H1 (cell line): Measurements from ENCODE around the gene RNF166. TPM values are rescaled to one million over a fixed set of nuclear protein-coding genes. Genes with fewer than 3 reads are reported as not detected.

ENCODE experiments used
- CTCF ChIA-PET: fragments of 300-600 bp; sonication (Branson Sonifier 250); formaldehyde crosslinking; loops from one replicate; lab custom pipeline; 2021; ENCODE audit not compliant: partially characterized antibody; lab: Charles Lee
- POLR2A ChIA-PET: fragments of 300-600 bp; sonication (Branson Sonifier 250); formaldehyde crosslinking; loops from one replicate; lab custom pipeline; 2021; ENCODE audit warnings: inconsistent platforms; ENCODE audit not compliant: partially characterized antibody; lab: Charles Lee
- DNase-seq, 2 experiments: peaks; one replicate each; pipeline versions ENCODE4 v3.0.0 to v3.0.0-alpha.2; 2010 to 2022; ENCODE audit warnings: low spot score in 2 of 2, low read depth in 1 of 2, mixed read lengths in 1 of 2
- FAIRE-seq: peaks from 2 replicates; lab custom pipeline; 2011; peaks lifted over from hg19 to GRCh38; lab: Jason Lieb, UNC
- H2AFZ ChIP-seq: 2 replicates; pipeline ENCODE4 v1.8.1; 2012; ENCODE audit warnings: low read length, inconsistent platforms
- H2AK5ac ChIP-seq: 2 replicates; pipeline ENCODE4 v1.6.1; 2013; ENCODE audit warnings: low read depth, low read length
- H2BK120ac ChIP-seq: replicated peaks from 2 replicates; pipeline ENCODE3; 2013; ENCODE audit warnings: low read depth, low read length, inconsistent platforms
- H2BK12ac ChIP-seq: 2 replicates; pipeline ENCODE4 v1.6.1; 2013; ENCODE audit warnings: low read depth, low read length
- H2BK15ac ChIP-seq: 2 replicates; pipeline ENCODE4 v1.6.1; 2013; ENCODE audit warnings: low read length
- H2BK20ac ChIP-seq: 2 replicates; pipeline ENCODE4 v1.6.1; 2013; ENCODE audit warnings: low read length
- H2BK5ac ChIP-seq: 2 replicates; pipeline ENCODE4 v1.6.1; 2013; ENCODE audit warnings: low read depth, low read length
- H3K14ac ChIP-seq: 2 replicates; pipeline ENCODE4 v1.6.1; 2013; ENCODE audit warnings: inconsistent platforms; ENCODE audit not compliant: insufficient read length
- H3K18ac ChIP-seq: 2 replicates; pipeline ENCODE4 v1.6.1; 2013; ENCODE audit warnings: low read length; ENCODE audit errors: extremely low read depth
- H3K23ac ChIP-seq: 2 replicates; pipeline ENCODE4 v1.6.1; 2013; ENCODE audit warnings: inconsistent platforms; ENCODE audit not compliant: insufficient read length
- H3K23me2 ChIP-seq: 2 replicates; pipeline ENCODE4 v1.6.1; 2013; ENCODE audit warnings: low read depth, low read length
- H3K27ac ChIP-seq: 2 replicates; pipeline ENCODE4 v1.6.1; 2011; ENCODE audit warnings: low read depth, low read length, inconsistent platforms
- H3K27me3 ChIP-seq, 4 experiments: replicated peaks in 1 of 4; 1 replicate in 1 of 4; 2 replicates in 3 of 4; pipeline versions ENCODE4 v1.6.1 to v1.8.1; 2011 to 2013; ENCODE audit warnings: low read length in 3 of 4, mild to moderate bottlenecking in 3 of 4, inconsistent platforms in 2 of 4, mixed read lengths in 2 of 4, moderate library complexity in 1 of 4; ENCODE audit not compliant: control insufficient read depth in 3 of 4, insufficient read depth in 3 of 4; ENCODE audit errors: extremely low read depth in 1 of 4
- H3K36me3 ChIP-seq, 4 experiments: 2 replicates each; pipeline versions ENCODE4 v1.6.1 to v1.8.1; 2011 to 2013; ENCODE audit warnings: mild to moderate bottlenecking in 4 of 4, low read length in 3 of 4, moderate library complexity in 2 of 4, control low read depth in 1 of 4, inconsistent platforms in 1 of 4; ENCODE audit not compliant: insufficient read depth in 4 of 4, control insufficient read depth in 2 of 4
- H3K4ac ChIP-seq: replicated peaks from 2 replicates; pipeline ENCODE3; 2013; ENCODE audit warnings: low read length, low read depth, mixed read lengths, inconsistent platforms; ENCODE audit not compliant: insufficient read length
- H3K4me1 ChIP-seq, 4 experiments: replicated peaks in 1 of 4; 1 replicate in 1 of 4; 2 replicates in 3 of 4; pipeline versions ENCODE4 v1.6.1 to v1.8.1; 2011 to 2013; ENCODE audit warnings: low read length in 3 of 4, inconsistent platforms in 2 of 4, mixed read lengths in 1 of 4; ENCODE audit not compliant: insufficient read depth in 4 of 4, control insufficient read depth in 3 of 4
- H3K4me2 ChIP-seq, 2 experiments: 2 replicates each; pipeline versions ENCODE4 v1.6.1 to v1.8.1; 2011 to 2013; ENCODE audit warnings: low read depth in 2 of 2, low read length in 2 of 2, control low read depth in 1 of 2, inconsistent platforms in 1 of 2, mild to moderate bottlenecking in 1 of 2; ENCODE audit not compliant: insufficient read depth in 1 of 2
- H3K4me3 ChIP-seq, 4 experiments: fragments of 200-600, 300-600 bp in 1 of 4; sonication (generic), shearing (Covaris generic), sonication (Bioruptor Twin) in 1 of 4; 2 replicates each; pipeline versions ENCODE4 v1.5.1 to v1.8.1; 2011 to 2016; ENCODE audit warnings: low read length in 4 of 4, low read depth in 3 of 4, control low read depth in 2 of 4, inconsistent platforms in 2 of 4, mild to moderate bottlenecking in 2 of 4, mixed read lengths in 1 of 4, moderate library complexity in 1 of 4; ENCODE audit not compliant: insufficient read depth in 2 of 4; ENCODE audit errors: extremely low read depth in 1 of 4
- H3K56ac ChIP-seq: replicated peaks from 2 replicates; pipeline ENCODE3; 2013; ENCODE audit warnings: low read depth, mild to moderate bottlenecking, mixed read lengths, low read length, inconsistent platforms; ENCODE audit not compliant: insufficient read length
- H3K79me1 ChIP-seq: 2 replicates; pipeline ENCODE4 v1.6.1; 2013; ENCODE audit warnings: low read depth, low read length, control low read depth
- H3K79me2 ChIP-seq, 2 experiments: 2 replicates each; pipeline versions ENCODE4 v1.6.1 to v1.8.1; 2012 to 2013; ENCODE audit warnings: low read length in 2 of 2, mild to moderate bottlenecking in 2 of 2, inconsistent platforms in 1 of 2; ENCODE audit not compliant: insufficient read depth in 2 of 2, control insufficient read depth in 1 of 2
- H3K9ac ChIP-seq, 4 experiments: replicated peaks in 1 of 4; 1 replicate in 1 of 4; 2 replicates in 3 of 4; pipeline versions ENCODE4 v1.6.1 to v1.8.1; 2011 to 2013; ENCODE audit warnings: low read depth in 3 of 4, low read length in 3 of 4, control low read depth in 2 of 4, mild to moderate bottlenecking in 2 of 4, moderate library complexity in 2 of 4, inconsistent platforms in 1 of 4; ENCODE audit errors: extremely low read depth in 1 of 4
- H3K9me3 ChIP-seq, 2 experiments: 2 replicates each; pipeline versions ENCODE4 v1.6.1 to v1.8.1; 2012 to 2013; ENCODE audit warnings: mild to moderate bottlenecking in 2 of 2, moderate library complexity in 2 of 2, control low read depth in 1 of 2, inconsistent platforms in 1 of 2, low read depth in 1 of 2, low read length in 1 of 2, mixed read lengths in 1 of 2; ENCODE audit not compliant: insufficient read depth in 2 of 2
- H4K20me1 ChIP-seq, 2 experiments: replicated peaks in 1 of 2; 2 replicates each; pipeline versions ENCODE3 to v1.8.1; 2011 to 2013; ENCODE audit warnings: inconsistent platforms in 2 of 2, low read length in 2 of 2, mild to moderate bottlenecking in 1 of 2; ENCODE audit not compliant: insufficient read depth in 2 of 2, control insufficient read depth in 1 of 2
- H4K5ac ChIP-seq: 2 replicates; pipeline ENCODE4 v1.6.1; 2013; ENCODE audit warnings: low read length, low read depth, mixed read lengths, inconsistent platforms; ENCODE audit not compliant: insufficient read length
- H4K8ac ChIP-seq: 2 replicates; pipeline ENCODE4 v1.8.0; 2013; ENCODE audit warnings: mild to moderate bottlenecking, moderate library complexity, low read length, inconsistent platforms; ENCODE audit not compliant: insufficient read depth; ENCODE audit errors: extremely low read depth
- H4K91ac ChIP-seq: replicated peaks from 2 replicates; pipeline ENCODE3; 2013; ENCODE audit warnings: low read length, mixed read lengths, inconsistent platforms; ENCODE audit not compliant: insufficient read length
- KDM5A ChIP-seq: fragments of 200-600 bp; IDR thresholded peaks from 2 replicates; pipeline ENCODE4 v1.7.1; 2012; ENCODE audit warnings: mild to moderate bottlenecking, low read length, inconsistent platforms, mixed read lengths
- WGBS, 2 experiments: shearing (Covaris generic) in 1 of 2; methylation state at CpG; one replicate each; pipeline versions ENCODE4 v1.1.6 to v1.1.7; 2013 to 2015; ENCODE audit warnings: low lambda C conversion rate in 2 of 2, mixed read lengths in 2 of 2, inconsistent platforms in 1 of 2, low coverage in 1 of 2, missing lambda C conversion rate in 1 of 2; ENCODE audit not compliant: insufficient replicate concordance in 2 of 2, insufficient coverage in 1 of 2, insufficient read length in 1 of 2; ENCODE audit errors: extremely low coverage in 1 of 2, missing lambda C conversion rate in 1 of 2; 5-methylcytosine and 5-hydroxymethylcytosine counted together
- polyA plus RNA-seq, 7 experiments: library from polyadenylated mRNA; depleted of rRNA in 3 of 7; stranded (reverse) in 5 of 7; unstranded in 2 of 7; fragments of >200 nt in 5 of 7; fragments of 200-250 nt in 2 of 7; gene quantifications; 1 replicate in 5 of 7; 2 replicates in 1 of 7; 4 replicates in 1 of 7; pipeline versions ENCODE4 v1.2.1 to v1.2.3, GENCODE V29; 2011 to 2013; ENCODE audit warnings: missing spikeins in 2 of 7, mixed read lengths in 2 of 7
- total RNA-seq: library from RNA; stranded (reverse); fragmentation: NEBNext Ultra II Directional; extraction: Animal tissue kit (Norgen Biotek cat#: 25700); gene quantifications from 2 replicates; pipeline ENCODE4 v1.2.1, GENCODE V29; 2021

Gene RNF166
- total and polyA plus RNA-seq, 2 of the 8 experiments (the other 6 are each of a cell fraction or from before 2014, with no cell fraction given) = 29.8 to 31.2 TPM

GRCh38 chr16:88693420-88694177 lies 12.6 kb downstream of the RNF166 start:
- no peak for FAIRE-seq
- POLR2A ChIA-PET = interaction anchor here (1.0 to 1.1 kb wide), 2 partner anchors 10 to 11 kb away, joined by 3 read pairs; no protein-coding TSS in a partner anchor
- 90% methylated on average over 27 of the region's 39 CpGs; no CpG with 5 or more reads in 1 of the 2 experiments for WGBS, 2 experiments
- no peak for TF ChIP-seq KDM5A

More at GRCh38 chr16:88693420-88694177, 12.6 kb downstream of the RNF166 start:
- Histone ChIP-seq H3K79me1 (no peaks in the 10 kb centered on the region), H4K8ac (peak overlapping the region; percentile 57; the same call in 1 of the 2 replicates), H2AK5ac (no peak overlapping the region), H2BK12ac (no peak overlapping the region), H3K79me2 (no peaks in the 10 kb centered on the region), H3K36me3 (peaks cover 0 to 13% (median 4%) of the 10 kb centered on the region in 4 experiments; a peak in 3 of 8 replicates), H4K91ac (no peak overlapping the region), H3K23me2 (no peaks in the 10 kb centered on the region), H4K20me1 (peaks cover 0 to 3% of the 10 kb centered on the region in 2 experiments), H3K18ac (no peak overlapping the region), H3K9ac (no peak overlapping the region), H3K56ac (no peak overlapping the region), H2BK20ac (no peak overlapping the region), H3K4ac (no peak overlapping the region), H3K27me3 (no peaks in the 10 kb centered on the region), H3K27ac (no peak overlapping the region), H3K9me3 (no peaks in the 10 kb centered on the region), H2BK5ac (no peak overlapping the region), H3K4me2 (no peak overlapping the region), H3K23ac (no peak overlapping the region), H3K14ac (no peak overlapping the region), H3K4me1 (no peaks in the 10 kb centered on the region; a peak in 1 of 7 replicates), H2AFZ (no peak overlapping the region), H2BK15ac (peak overlapping the region; percentile 61; the same call in 1 of the 2 replicates), H2BK120ac (no peak overlapping the region), H3K4me3 (no peak overlapping the region), H4K5ac (no peak overlapping the region)
- no peak for DNase-seq
- CTCF ChIA-PET = interaction anchor here (0.6 to 6.5 kb wide), 7 partner anchors 9 to 22 kb away, joined by 3 to 37 read pairs (median 5); no protein-coding TSS in a partner anchor
